Stimulated activated CD4-positive, alpha-beta T cell treated with anti-CD3 and anti-CD28 coated beads, TNF-alpha, amount 100 ng/mL, for 24 hours (primary cell): ENCODE results near the gene ATP8A2.

Source experiments
- DNase-seq, 3 experiments: peaks; one replicate each; pipeline ENCODE4 v3.0.0-alpha.2; 2020; ENCODE audit warnings: low read depth in 3 of 3

The ATP8A2 gene

DNA sequence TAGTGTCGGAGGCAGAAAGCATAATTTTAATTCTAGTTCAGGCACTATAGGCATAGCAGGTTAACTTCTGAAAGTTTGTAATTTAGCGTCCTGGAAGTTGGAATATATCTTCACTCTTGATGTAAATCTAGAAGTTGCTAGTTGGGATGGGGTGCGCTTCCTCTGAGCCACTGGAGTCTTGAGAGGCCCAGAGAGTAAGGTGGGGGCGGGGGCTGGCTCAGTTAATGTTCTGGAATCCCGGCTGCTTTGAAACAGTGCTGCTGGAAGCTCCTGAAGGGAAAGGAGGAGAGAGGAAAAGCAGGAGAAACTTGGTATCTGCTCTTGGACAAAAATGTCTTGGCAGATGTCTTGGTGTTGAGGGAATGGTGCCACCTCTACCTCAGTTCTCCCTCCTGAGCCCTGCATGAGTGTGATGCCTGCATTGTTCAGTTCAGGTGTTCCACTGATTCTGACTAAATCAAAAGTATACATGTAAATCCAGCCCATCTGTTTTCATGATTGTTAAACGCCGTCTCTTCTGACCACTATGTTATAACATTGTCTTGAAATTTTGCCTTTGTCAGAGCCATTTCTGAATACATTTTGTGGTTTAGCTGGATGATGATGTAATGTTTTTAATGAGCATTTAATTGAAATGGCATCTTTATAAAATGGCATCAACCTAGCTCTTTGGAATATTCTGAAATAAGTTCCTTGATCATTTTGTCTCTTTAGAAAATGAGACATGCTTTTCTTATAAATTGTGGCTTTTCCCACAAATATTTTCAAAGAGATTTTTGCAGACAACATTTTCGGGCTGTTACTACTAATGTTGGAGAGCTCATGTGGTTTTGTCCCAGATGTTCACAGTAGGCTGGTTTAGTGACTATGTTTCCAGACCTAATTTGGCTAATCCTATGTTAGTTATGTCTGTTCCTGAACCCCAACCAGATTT lies 477.3 kb downstream of the ATP8A2 start:
- DNase-seq, result no peak

DNA sequence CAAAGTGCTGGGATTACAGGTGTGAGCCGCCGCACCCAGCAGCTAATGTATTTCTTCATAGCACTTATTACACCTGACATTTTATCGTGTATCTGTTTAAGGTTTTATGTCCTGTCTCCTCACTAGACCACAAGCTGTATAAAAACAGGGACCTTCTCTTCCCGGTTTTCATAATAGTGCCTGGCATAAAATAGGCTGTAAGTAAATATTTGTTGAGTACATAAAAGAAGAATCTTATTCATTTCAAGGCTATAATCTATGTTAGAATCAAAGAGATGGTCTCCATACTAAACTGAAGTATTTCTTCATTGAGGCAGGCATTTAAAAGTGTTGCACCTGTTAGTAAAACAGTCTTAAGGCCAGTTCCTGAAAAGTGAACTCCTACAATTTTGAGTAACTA lies 486.1 kb downstream of the ATP8A2 start:
- no peak for DNase-seq

DNA sequence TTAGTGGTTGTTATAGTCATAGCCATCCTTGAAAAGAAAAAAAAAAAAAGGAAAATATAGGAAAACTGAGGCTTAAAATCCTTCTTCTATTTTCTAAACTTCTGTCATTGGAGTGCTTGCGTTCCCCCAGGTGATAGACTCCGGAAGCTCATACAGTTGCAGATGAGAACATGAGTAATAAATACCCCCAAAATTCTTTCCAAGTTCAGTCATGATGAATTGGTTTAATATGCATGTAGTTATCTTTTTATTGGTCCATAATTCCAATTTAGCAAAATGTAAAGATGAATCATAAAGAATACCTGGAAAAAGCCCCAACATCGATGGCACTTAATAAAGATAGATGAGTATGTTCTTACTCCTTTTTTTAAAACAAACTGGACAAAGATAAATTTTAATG lies 487.8 kb downstream of the ATP8A2 start:
- DNase-seq, result no peak

DNA sequence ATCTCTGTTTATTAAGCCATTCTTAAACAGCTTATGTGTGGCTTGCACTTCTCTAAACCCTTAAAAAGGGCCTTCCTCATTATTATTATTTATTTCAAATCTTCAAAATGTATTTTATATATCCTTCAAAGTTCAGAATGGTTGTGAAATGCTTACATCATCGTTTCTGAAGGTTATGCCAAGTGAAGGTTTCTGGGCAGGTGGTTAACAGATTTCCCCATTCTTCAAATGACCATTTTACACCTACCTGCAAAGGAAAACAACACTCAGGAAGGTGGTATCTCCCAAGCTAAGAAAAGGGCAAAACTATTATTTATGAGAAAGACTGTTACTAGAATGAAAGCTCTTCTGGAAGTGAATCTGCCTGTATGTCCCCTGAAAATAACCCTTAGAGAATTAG lies 488.5 kb downstream of the ATP8A2 start:
- no peak for DNase-seq

DNA sequence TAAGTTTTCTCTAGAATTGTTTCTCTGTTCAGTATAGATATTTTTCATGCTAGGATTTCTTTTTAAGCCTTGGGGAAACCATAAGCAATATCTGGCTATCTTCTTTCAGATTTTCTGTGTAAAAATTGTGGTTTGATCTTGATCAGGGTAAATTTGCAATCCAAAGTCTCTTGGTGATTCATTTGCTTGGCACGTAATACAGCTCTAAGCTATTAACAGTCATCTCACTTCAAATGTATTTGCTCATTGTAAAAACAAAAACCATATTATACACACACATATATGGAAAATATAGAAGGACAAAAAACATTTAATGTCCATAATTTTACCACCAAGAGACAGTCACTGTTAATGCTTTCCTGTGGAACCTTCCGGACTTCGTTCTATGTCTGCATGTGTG lies 489.1 kb downstream of the ATP8A2 start:
- DNase-seq, result no peak

DNA sequence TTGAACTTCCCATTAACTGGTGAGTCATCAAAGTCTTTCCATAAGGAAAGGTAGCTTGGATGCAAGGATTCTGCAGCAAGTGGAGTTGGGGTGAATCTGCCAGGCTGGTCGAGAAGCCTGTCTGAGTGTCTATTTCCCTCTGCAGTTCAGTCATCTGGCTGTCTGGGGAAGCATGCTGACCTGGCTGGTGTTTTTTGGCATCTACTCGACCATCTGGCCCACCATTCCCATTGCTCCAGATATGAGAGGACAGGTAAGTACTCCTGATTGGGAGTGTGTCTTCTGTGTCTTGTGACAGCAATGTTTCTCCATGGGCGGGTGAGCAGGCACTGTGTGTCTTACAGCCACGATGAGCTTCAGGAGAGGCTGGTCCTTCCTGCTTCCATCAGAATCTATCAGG lies 490.4 kb downstream of the ATP8A2 start:
- no peak for DNase-seq

DNA sequence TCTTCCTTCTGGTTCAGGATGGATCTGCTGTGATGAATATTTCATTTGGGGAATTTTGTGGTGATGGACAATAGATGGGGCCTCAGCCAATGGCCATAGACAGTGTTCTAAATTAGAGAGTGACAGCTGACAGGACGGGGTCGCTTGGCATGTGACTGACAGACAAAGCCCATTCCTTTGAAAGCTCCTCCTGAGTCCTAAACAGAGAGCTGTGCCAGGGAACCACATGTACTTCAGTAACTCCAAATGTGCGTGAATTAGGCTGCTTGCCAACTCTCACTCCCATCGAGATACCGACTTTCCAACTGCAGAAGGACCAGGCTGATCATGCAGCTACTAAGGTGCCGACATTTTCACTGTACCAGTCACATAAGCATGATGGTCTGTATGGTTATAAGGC lies 492.3 kb downstream of the ATP8A2 start:
- DNase-seq, result no peak

DNA sequence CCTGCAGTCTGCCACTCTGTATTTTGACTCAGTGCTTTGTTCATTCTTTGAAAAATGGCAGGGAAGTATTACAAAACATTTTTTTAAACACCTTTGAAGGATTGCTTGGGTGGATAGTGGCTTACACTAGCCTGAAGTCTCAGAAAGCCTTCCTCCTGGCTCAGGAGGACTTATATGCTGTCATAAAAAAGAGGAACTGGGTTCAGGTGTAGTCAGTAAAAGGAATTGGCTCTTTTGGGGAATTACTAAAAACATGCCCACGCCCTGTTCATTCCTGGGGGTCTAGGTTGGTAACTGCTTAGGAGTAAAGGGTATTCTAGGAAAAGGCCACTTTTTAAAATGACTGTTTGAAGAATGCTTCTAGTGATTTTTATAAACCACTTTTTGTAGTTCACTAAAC lies 493.2 kb downstream of the ATP8A2 start:
- DNase-seq, result no peak

DNA sequence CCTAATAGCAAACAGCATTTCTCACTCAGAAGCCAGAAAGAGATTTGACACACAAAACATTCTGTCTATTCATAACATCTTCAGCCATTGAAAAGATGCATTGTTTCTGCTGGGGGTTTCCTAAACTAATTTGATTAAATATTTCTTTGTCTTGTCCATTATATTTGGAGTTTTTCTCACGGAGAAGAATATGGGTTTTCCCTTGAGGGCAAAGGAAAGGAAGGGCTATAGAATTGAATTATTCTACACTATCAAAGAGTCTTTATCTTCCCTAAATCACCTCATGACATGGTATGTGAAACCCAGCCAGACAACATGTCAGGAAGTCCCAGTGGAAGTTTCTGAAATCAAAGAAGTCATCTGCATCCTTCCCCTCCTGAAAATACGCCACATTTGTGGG lies 493.6 kb downstream of the ATP8A2 start:
- DNase-seq, result no peak

DNA sequence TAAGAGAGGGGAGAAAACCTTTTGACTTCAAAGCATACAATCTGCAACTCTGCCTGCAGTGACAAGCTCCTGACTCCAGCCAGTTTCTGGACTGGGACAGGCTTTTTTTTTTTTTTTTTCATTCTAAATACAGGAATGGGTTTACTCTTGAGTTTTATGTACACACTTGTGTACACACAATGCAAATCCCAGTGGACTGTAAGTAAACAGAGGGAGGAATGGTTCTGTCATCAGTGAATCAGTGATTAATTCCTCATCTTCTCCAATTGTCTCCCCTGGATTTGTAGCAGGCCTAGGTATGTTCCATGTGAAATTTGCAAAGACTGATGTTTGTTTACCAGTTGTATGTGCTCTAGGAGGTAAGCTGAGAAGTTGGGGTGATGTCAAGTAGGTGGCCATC lies 495.3 kb downstream of the ATP8A2 start:
- DNase-seq, result no peak

DNA sequence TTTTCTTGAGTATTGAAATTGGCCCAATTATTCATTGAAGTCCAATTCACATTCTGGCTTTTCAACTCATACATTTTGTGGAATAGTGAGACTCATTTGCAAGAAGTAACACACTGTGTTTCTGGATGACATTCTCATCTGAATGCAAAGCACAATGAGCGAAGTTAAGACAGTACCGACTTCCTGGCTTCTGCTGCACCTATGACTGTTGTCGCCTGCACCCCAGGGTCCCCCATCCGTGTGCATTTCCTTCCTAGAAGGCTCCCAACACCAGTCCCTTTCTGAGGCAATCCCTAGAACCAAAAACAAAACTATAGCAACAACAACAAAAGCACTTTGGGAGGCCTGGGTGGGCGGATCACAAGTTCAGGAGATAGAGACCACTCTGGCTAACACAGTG lies 496.7 kb downstream of the ATP8A2 start:
- no peak for DNase-seq

DNA sequence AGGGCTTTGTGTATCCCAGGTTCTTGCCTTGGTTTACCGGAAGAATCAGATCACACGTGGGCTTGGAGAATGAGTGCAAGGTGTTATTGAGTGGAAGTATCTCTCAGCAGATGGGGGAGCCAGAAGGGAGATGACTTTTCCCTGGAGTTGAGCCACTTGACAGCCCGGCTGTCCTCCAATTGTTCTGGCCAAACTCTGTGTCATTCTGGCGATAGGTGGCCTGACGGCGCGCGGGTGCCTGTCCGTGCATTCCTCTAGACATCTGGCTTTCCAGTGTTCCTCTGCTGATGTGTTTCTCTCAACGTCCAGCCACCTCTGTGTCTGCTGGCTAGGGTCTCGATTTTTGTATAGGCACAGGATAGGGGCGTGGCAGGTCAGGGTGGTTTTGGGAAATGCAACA lies 498.2 kb downstream of the ATP8A2 start:
- DNase-seq, result no peak

DNA sequence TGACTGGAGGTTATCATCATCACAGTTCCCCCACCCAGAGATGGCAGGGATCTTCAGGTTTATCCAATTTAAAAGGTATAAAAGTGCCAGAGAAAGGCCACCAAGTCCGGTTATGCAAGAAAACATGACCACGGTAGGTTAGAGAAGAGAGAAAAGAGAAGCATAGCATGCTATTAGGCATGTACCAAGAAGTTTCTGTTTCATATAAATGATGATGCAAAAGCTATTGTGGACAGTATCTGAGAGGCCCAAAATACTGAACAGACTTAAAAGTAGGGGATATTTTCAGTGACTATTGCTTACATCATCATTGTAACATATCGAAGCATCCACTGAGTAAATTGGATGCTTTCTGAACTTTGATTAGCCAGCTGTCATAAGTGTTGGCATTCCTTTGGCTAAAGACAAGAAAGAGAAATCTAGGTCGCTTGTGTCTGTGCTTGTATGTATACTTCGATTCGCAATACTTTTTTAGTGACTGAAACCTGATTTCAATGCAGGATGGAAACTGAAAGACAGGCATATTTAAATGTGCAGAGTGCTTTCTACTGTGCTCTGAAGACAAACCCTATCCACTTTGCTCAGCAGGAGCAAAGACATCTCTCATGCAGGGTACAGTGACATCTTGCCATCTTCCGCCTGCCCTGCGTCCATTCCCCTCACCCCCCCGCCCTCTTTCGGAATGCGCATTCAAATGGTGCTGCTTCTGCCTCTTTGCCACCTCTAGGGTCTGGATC lies 499.8 kb downstream of the ATP8A2 start:
- DNase-seq, result no peak

DNA sequence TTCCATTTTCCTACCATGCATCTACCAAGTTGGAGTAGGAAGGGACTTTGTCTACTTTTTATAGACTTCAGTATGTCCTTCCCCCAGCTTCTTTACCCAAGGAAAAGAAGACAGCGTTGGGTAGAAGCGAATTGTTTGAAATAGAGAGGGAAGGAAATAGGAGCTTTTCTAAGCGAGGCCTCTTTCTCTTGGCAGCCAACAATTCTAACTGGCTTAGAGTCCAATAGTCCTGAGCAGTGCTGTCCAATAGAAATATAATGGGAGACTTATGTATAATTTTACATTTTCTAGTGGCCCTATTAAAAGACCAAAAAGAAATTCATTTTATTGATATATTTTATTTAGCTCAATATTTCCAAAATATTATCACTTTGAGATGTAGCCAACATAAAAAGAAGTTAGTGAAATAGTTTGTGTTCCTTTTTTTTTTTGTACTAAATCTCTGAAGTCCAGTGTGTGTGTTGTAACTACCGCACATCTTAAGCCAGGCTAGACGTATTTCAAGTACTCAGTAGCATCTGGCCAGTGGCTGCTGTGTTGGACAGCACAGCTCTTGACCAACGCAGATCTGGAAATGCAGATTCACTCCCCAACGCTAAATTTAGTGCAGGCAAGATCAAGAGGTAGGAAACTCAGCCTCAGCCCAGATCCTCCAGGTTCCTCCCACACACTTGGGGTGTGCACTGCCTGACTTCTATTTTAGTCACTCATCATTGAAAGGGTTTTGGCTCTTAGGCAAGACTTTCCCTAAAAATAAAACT lies 500.9 kb downstream of the ATP8A2 start:
- DNase-seq, result peak in 1 of 3 experiments; percentile 13

DNA sequence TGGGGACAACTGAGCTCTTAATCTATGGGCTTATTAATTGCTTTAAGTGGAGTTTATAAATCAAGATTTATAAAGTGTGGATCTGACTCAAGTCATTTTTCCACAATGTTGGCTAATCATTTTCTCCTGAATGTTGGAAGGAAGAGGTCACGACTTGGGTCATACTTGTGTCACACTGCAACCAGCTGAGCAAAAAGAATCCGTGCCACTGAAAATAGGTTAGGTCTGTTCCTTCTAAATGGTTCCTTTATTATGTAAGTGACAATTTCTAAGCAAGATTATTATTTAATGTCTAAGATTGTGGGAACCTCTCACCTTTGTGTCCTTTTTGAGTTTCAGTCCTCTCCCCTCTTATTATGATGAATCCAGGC lies 501.5 kb downstream of the ATP8A2 start:
- DNase-seq, result no peak

DNA sequence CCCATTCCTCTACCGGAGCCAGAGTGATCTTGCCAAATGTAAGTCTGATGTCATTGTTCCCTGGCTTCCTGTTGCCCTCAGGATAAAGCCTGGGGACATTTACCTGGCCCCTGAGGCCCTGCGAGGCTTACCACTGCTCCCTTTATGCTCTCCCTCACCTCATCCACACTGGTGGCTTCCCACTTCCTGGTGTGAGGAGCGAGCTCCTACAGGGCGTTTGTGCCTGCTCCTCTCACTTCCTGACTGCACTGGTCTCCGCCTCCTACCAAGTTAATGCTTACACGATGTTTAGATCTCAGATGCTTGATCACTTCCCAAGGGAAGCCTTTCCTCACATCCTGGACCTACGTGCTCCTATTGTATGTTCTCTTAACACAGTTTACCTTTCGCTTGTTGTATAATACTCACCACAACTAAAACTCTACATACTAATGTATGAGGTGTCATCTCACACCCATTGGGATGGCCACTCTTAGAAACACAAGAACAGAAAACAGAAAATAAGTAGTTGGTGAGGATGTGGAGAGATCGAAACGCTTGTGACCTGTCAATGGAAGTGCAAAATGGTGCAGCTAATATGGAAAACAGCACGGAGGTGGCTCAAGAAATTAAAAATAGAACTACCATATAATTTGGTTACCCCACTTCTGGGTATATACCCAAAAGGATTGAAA lies 502.4 kb downstream of the ATP8A2 start:
- no peak for DNase-seq

DNA sequence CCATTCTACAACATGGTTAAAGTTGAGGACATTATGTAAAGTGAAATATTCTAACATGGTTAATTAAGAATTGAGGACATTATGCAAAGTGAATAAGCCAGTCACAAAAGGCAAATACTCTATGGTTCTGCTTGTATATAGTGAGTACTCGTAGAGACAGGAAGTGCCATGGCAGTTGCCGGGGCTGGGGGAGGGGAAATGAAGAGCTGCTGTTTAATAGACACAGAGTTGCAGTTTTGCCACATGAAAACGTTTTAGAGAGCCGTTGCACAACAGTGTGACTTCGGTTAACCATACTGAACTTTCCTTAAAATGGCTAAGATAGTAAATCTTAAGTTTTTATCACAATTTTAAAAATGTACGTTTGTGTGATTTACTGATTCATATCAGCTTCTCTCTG lies 503.1 kb downstream of the ATP8A2 start:
- DNase-seq, result peak; percentile 26 to 49 (median 27)

DNA sequence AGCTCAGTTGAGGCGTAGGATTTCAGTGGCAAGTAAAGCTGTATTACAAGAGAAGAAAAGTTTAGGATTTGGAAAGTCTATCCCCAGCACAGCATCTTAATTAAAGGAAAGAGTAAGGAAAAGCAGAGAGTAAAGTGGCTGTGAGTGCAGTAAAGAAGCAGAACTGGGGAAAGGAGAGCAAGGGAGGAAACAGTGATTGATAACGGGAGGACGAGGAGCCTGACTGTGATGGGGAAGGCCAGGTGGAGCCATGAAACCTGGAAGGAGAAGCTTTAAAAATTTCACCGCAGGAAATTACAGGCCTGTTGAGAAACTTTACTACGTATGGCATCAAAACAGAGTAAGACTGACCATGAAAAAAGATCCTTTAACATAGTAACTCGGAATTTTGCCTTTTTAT lies 504.5 kb downstream of the ATP8A2 start:
- no peak for DNase-seq

DNA sequence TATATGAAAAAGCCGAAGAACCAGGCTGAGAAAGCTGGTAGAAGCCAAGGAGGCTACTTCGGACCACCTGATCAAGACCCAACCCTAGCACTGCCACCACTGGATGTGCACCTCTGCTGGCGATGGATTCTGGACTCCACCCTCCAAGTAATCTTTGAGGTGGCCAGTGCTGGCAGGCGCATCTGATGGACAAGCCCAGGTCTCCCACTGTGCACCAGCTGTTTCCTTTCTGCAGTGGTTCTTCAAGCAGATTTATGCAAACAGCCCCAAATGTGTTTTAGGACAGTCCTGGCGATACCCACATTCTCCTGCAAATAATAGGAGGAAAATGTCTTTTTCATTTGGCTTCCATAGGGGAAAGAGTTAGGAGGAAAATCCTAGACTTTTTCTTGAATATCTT lies 507.7 kb downstream of the ATP8A2 start:
- DNase-seq, result no peak

DNA sequence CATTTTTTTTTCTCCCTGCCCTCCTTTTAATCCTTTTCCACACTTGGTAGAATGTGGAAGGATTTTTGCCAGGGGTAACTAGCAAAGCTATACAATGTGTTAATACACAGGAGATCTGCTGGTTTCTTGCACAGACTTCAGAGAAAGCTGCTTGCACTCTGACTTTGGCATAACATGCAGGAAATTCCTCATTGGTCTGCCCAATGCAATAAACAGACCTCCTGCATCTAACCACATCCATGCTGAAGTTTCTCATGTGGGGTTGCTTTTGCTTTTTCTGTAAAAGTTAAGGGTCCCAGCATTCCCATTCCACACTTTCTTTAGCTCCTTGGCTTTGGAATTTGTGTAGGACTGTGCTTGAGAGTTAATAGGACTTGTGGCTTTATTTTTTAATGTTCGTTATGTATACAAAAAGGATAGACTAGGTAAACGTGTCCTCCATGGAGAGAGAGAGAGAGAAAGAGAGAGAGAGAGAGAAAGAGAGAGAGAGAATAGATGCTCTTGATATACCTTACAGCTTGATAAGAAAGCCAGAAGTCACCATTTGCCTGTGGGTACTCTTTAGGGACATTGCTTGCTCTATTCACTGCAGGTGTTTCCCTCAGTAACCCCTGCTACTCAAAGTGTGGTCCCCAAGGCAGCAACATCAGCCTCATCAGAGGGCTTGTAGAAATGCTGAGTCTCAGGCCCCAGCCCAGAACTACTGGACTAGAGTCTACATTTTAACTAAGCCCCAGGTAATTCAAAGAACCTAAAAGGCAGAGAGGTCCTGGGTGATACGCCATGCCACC lies 509.6 kb downstream of the ATP8A2 start:
- DNase-seq, result no peak

DNA sequence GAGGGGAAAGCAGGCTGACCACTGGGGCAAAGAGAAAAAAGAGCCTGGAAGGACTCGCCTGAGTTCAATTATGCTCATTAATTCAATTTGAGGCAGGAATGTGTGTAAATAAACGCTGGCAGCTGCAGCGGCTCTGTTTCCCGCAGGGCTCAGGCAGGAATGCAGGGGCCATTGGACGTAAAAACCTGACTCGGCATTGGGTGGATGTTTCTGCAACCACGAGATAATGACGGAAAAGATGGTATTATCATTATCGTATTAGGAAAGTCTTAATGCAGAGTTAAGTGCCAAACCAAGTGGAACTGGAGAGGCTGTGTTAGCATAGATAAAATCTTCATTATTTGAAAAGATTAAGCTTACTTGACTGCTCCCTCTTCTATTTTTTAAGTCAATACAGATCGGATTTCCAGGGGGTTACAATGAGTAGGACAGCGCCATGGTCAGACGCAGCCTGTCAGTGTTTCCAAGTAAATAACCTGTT lies 510.2 kb downstream of the ATP8A2 start:
- no peak for DNase-seq
